Mucosa of descending colon (tissue), 3 donors: ENCODE measurements around the gene MTA2. TPM values are rescaled to one million over a fixed set of nuclear protein-coding genes. Genes with fewer than 3 reads are reported as not detected.
"Not testable (repeated sequence)": the region's sequence is repeated elsewhere in the genome, so short reads cannot be mapped to it uniquely, and the experiment has no call there.

Experiments used
- ATAC-seq: fragments of 200-7000 bp; cut with Tn5 transposase; one replicate; pipeline ENCODE4 v1.9.1; 2020; ENCODE audit warnings: mild to moderate bottlenecking, moderate library complexity
- DNase-seq, 3 donors: peaks; one replicate each; pipeline ENCODE4 v3.0.0-alpha.2; 2020
- H3K36me3 ChIP-seq: fragments of 200-600 bp; one replicate; pipeline ENCODE4 v1.8.0; 2021; ENCODE audit warnings: low read depth, mild to moderate bottlenecking
- H3K4me1 ChIP-seq: fragments of 200-600 bp; one replicate; pipeline ENCODE4 v1.8.0; 2021; ENCODE audit warnings: low read depth, mild to moderate bottlenecking
- H3K4me3 ChIP-seq: fragments of 200-600 bp; one replicate; pipeline ENCODE4 v1.8.0; 2021; ENCODE audit warnings: mild to moderate bottlenecking
- H3K9me3 ChIP-seq: fragments of 200-600 bp; one replicate; pipeline ENCODE4 v1.8.0; 2021; ENCODE audit warnings: mild to moderate bottlenecking
- CTCF ChIP-seq: fragments of 200-600 bp; IDR thresholded peaks from one replicate; pipeline ENCODE4 v1.8.0; 2022; ENCODE audit warnings: antibody characterized with exemption, mild to moderate bottlenecking
- intact Hi-C, 2 donors: fragments of 100-400 bp; cut with DNase I in 1 of 2; cut with micrococcal nuclease in 1 of 2; formaldehyde crosslinking; loops; one replicate each; pipeline versions ENCODE4 v1.11.0 to v1.11.1; 2022; cut with DNase I, micrococcal nuclease
- total RNA-seq, 3 donors: library from RNA; stranded (reverse); fragmentation: NEBNext Ultra II Directional in 2 of 3; extraction: Animal tissue kit (Norgen Biotek cat#: 25700) in 2 of 3; gene quantifications; one replicate each; pipeline versions ENCODE4 v1.2.1 to v1.2.4, GENCODE V29; 2021 to 2023
- donor health status: DM: no; HTN: no; CAD: no; lungs with moderate emphysema.
- donor health status: DM: no; HTN: no; CAD: no.
- donor health status: DM: no; HTN: yes; CAD: no.

Gene MTA2
- total RNA-seq, 3 donors from 2014 or later = 70.7 to 92.1 (median 89.6) TPM

GRCh38 chr11:62593434-62594044 is 8.1 kb downstream of the MTA2 start:
- H3K36me3 ChIP-seq = no peaks in the 10 kb centered on the region
- intact Hi-C loops = no loop called here
- H3K4me3 ChIP-seq = no peak overlapping the region
- no peaks in the 10 kb centered on the region for H3K9me3 ChIP-seq
- peaks cover 20% of the 10 kb centered on the region for H3K4me1 ChIP-seq
- ATAC-seq (peak; percentile 47), DNase-seq (peak; percentile 85 to 95 (median 89))
- peak; percentile 61 for TF ChIP-seq CTCF

- H3K9me3 ChIP-seq = no peaks in the 10 kb centered on the region
- intact Hi-C loops = no loop called here
- H3K4me3 ChIP-seq = no peak overlapping the region
- no peak for ATAC-seq
- H3K36me3 ChIP-seq = no peaks in the 10 kb centered on the region
- TF ChIP-seq CTCF = no peak
- peaks cover 20% of the 10 kb centered on the region for H3K4me1 ChIP-seq
- DNase-seq = peak in 2 of 3 donors; percentile 28 to 43
Observed at GRCh38 chr11:62592989-62593421, 8.7 kb downstream of the MTA2 start.

GRCh38 chr11:62592146-62592815 is 9.4 kb downstream of the MTA2 start:
- Histone ChIP-seq H3K4me1 (peaks cover 20% of the 10 kb centered on the region), H3K9me3 (no peaks in the 10 kb centered on the region), H3K4me3 (no peak overlapping the region), H3K36me3 (no peaks in the 10 kb centered on the region)
- no peak for ATAC-seq
- TF ChIP-seq CTCF = no peak
- DNase-seq = no peak
- intact Hi-C loops = no loop called here

GRCh38 chr11:62591448-62592145 is 10.1 kb downstream of the MTA2 start, which contains the start of gene TUT1:
Gene TUT1, minus strand, starts transcription at chr11:62591523. Its CDS starts 38 bp downstream, at chr11:62591485.
- no peaks in the 10 kb centered on the region for H3K9me3 ChIP-seq
- ATAC-seq (peak; percentile 92), DNase-seq (peak; percentile 96 to 97 (median 97))
- peaks cover 20% of the 10 kb centered on the region for H3K4me1 ChIP-seq
- no peak for TF ChIP-seq CTCF
- no peaks in the 10 kb centered on the region for H3K36me3 ChIP-seq
- intact Hi-C loops = no loop called here
- H3K4me3 ChIP-seq = peak within 1 kb of the TSS; percentile 67

- Histone ChIP-seq H3K4me3 (no peak overlapping the region), H3K4me1 (peaks cover 22% of the 10 kb centered on the region), H3K36me3 (no peaks in the 10 kb centered on the region), H3K9me3 (no peaks in the 10 kb centered on the region)
- peak in 1 of 3 donors; percentile 23 for DNase-seq
- intact Hi-C loops = no loop called here
- no peak for ATAC-seq
- TF ChIP-seq CTCF = no peak
Observed at GRCh38 chr11:62588966-62589637, 12.6 kb downstream of the MTA2 start.

GRCh38 chr11:62585356-62585755 is 16.3 kb downstream of the MTA2 start:
- DNase-seq, H3K4me3 ChIP-seq, H3K9me3 ChIP-seq, H3K4me1 ChIP-seq, intact Hi-C loops, H3K36me3 ChIP-seq, ATAC-seq: not testable (repeated sequence)

- ATAC-seq, H3K36me3 ChIP-seq, H3K4me3 ChIP-seq, H3K9me3 ChIP-seq, intact Hi-C loops, H3K4me1 ChIP-seq: not testable (repeated sequence)
- peak in 1 of 3 donors; percentile 4 for DNase-seq
Observed at GRCh38 chr11:62581735-62582134, 19.9 kb downstream of the MTA2 start.
